Gastrocnemius medialis (tissue), 4 donors: ENCODE results near the gene GABBR2. TPM values are rescaled to one million over a fixed set of nuclear protein-coding genes. Genes with fewer than 3 reads are reported as not detected.

Experiments used
- ATAC-seq, 2 donors: fragments of 150-250 bp; one replicate each; pipeline ENCODE4 v1.9.1; 2016
- DNase-seq, 2 donors: peaks; one replicate each; pipeline ENCODE4 v3.0.0-alpha.2; 2019
- H3K27ac ChIP-seq, 4 donors: fragments of 200-600 bp; sonication (generic); 1 replicate in 1 of 4; 2 replicates in 3 of 4; pipeline ENCODE4 v1.5.1; 2016 to 2018; ENCODE audit warnings: mild to moderate bottlenecking in 2 of 4, moderate library complexity in 1 of 4
- H3K27me3 ChIP-seq, 3 donors: fragments of 200-600 bp; sonication (generic) in 2 of 3; 1 replicate in 1 of 3; 2 replicates in 2 of 3; pipeline versions ENCODE4 v1.5.1 to v1.6.0; 2016 to 2019; ENCODE audit warnings: mild to moderate bottlenecking in 1 of 3, moderate library complexity in 1 of 3
- H3K36me3 ChIP-seq, 2 donors: fragments of 200-600 bp; sonication (generic) in 1 of 2; one replicate each; pipeline ENCODE4 v1.5.1; 2017 to 2018
- H3K4me1 ChIP-seq, 2 donors: fragments of 200-600 bp; sonication (generic) in 1 of 2; one replicate each; pipeline ENCODE4 v1.5.1; 2016 to 2017; ENCODE audit warnings: mild to moderate bottlenecking in 2 of 2
- H3K4me3 ChIP-seq, 4 donors: fragments of 200-600 bp; sonication (generic) in 3 of 4; 1 replicate in 1 of 4; 2 replicates in 3 of 4; pipeline ENCODE4 v1.5.1; 2016 to 2019; ENCODE audit warnings: mild to moderate bottlenecking in 2 of 4
- H3K9me3 ChIP-seq, 3 donors: fragments of 200-600 bp; sonication (generic) in 2 of 3; 1 replicate in 1 of 3; 2 replicates in 2 of 3; pipeline ENCODE4 v1.5.1; 2016 to 2019
- POLR2A ChIP-seq, 2 donors: fragments of 450-650 bp; IDR thresholded peaks; one replicate each; pipeline ENCODE4 v1.6.1; 2017; ENCODE audit warnings: antibody characterized with exemption in 2 of 2, mild to moderate bottlenecking in 2 of 2, moderate library complexity in 2 of 2
- in situ Hi-C, 4 donors: fragments of 200-750 bp; cut with MboI; loops; one replicate each; pipeline versions ENCODE4 v1.15.0 to v1.8.0; 2017; ENCODE audit warnings: low sequenced_read_pairs in 4 of 4
- intact Hi-C: fragments of 100-400 bp; cut with DNase I; formaldehyde crosslinking; loops from one replicate; pipeline ENCODE4 v1.15.1; 2023; ENCODE audit warnings: low total_unique reads
- total RNA-seq, 4 donors: library from RNA; depleted of rRNA; stranded (reverse); fragments of >200 nt; gene quantifications; one replicate each; pipeline versions ENCODE4 v1.1.0 to v1.2.3, GENCODE V29; 2016
- TF ChIP-seq, protein P1 (sequence below), 5 experiments: fragments of 450-650 bp in 3 of 5; fragments of 200-600 bp in 2 of 5; sonication (generic) in 2 of 5; IDR thresholded peaks in 4 of 5; conservative IDR thresholded peaks in 1 of 5; 1 replicate in 4 of 5; 2 replicates in 1 of 5; pipeline ENCODE4 v1.5.1; 2016 to 2019; ENCODE audit warnings: antibody characterized with exemption in 5 of 5, mild to moderate bottlenecking in 3 of 5, moderate library complexity in 3 of 5

GABBR2 gene
- total RNA-seq, 4 donors from 2014 or later, result 0.46 to 0.80 TPM; not detected in 2

DNA sequence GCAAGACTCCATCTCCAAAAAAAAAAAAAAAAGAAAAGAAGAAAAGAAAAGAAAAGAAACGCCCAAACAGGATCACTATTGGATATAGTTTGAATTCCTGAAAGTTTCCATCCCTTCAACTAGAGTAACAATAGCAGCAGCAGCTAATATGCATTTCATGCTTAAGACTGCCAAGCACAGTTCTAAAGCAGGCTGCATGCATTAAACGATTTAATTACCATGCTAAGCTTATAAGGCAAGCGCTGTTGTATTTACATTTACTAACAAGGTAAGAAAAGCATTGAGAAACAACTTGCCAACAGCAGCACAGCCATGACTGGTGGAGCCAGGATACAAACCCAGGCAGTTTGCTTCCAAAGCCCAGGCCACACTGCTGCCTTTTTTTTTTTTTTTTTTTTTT, 466.3 kb downstream of the GABBR2 start:
- no peak for ATAC-seq
- Histone ChIP-seq H3K27me3 (no peaks in the 10 kb centered on the region), H3K36me3 (no peaks in the 10 kb centered on the region), H3K4me3 (no peak overlapping the region), H3K9me3 (no peaks in the 10 kb centered on the region), H3K27ac (no peak overlapping the region), H3K4me1 (no peaks in the 10 kb centered on the region)
- in situ Hi-C loops, result no loop called here
- intact Hi-C loops, result no loop called here
- TF ChIP-seq, protein P1, sequence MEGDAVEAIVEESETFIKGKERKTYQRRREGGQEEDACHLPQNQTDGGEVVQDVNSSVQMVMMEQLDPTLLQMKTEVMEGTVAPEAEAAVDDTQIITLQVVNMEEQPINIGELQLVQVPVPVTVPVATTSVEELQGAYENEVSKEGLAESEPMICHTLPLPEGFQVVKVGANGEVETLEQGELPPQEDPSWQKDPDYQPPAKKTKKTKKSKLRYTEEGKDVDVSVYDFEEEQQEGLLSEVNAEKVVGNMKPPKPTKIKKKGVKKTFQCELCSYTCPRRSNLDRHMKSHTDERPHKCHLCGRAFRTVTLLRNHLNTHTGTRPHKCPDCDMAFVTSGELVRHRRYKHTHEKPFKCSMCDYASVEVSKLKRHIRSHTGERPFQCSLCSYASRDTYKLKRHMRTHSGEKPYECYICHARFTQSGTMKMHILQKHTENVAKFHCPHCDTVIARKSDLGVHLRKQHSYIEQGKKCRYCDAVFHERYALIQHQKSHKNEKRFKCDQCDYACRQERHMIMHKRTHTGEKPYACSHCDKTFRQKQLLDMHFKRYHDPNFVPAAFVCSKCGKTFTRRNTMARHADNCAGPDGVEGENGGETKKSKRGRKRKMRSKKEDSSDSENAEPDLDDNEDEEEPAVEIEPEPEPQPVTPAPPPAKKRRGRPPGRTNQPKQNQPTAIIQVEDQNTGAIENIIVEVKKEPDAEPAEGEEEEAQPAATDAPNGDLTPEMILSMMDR (IDR thresholded peaks at IDR 0.05 in 4 of 5, conservative IDR thresholded peaks at IDR 0.05 in 1 of 5), result no peak
- no peak for TF ChIP-seq POLR2A (IDR thresholded peaks at IDR 0.05)
- no peak for DNase-seq

DNA sequence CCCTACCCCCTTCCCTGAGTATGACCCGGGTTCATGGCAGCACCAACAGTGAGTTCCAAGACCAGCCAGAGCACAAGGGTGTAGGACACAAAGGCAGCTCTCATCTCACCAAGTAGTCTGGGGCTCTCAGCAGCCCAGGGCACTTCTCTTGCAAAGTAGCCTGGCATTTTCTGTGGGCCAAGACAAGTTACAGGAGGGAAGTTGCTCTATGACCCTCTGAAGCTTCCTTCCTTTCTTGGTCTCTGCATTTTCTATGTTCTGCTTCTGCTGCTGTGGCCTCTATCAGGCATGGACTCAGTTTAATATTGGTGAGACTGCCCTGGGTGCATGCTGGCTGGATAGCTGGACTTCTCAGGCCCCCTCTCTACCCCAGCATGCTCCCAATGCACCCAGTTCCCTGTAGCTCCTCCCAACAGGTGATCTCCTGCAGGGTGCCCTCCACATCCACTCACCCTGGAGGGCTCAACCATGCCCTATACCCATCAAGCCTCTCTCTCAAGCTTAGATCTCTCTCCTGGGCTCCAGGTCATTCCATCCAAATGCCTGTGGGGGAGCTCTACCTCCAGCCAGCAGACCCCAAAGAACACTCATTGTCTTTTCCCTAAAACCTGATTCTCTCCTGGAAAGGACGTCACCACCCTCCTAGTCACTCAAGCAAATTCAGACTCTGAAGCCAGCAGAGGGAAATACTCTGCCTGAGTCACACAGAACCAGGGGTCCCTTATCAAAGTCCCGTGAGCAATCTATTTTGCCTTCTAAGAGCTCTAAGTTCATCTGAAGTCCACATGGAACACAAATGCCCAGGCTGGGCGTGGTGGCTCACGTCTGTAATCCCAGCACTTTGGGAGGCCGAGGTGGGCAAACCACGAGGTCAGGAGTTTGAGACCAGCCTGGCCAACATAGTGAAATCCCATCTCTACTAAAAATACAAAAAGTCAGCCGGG, 467.1 kb downstream of the GABBR2 start:
- DNase-seq (no peak), ATAC-seq (no peak)
- no peak overlapping the region for H3K27ac ChIP-seq
- intact Hi-C loops (no loop called here), in situ Hi-C loops (no loop called here)
- H3K9me3 ChIP-seq, result no peaks in the 10 kb centered on the region
- no peaks in the 10 kb centered on the region for H3K36me3 ChIP-seq
- H3K4me1 ChIP-seq, result no peaks in the 10 kb centered on the region
- TF ChIP-seq, protein P1 (IDR thresholded peaks at IDR 0.05 in 4 of 5, conservative IDR thresholded peaks at IDR 0.05 in 1 of 5), result no peak
- TF ChIP-seq POLR2A (IDR thresholded peaks at IDR 0.05), result no peak
- H3K27me3 ChIP-seq, result no peaks in the 10 kb centered on the region
- H3K4me3 ChIP-seq, result no peak overlapping the region

DNA sequence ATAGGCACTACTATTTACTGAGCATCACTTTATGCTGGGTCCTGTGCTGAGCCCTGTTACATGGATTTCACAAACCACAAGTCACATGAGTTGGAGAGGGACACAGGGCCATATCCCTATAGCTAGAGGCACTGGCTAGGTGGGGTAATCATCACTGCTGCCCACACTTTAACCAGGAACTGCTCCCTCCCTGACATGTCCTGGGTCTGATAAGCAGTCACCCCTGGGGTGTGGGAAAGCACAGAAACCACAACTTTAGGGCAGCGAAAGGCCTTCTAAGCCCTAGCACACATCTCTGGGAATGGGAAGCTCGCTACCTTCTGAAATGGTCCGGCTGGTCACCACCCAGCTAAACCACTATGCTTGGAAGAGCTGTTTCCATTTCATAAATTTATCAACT, 468.3 kb downstream of the GABBR2 start:
- TF ChIP-seq POLR2A (IDR thresholded peaks at IDR 0.05), result no peak
- TF ChIP-seq, protein P1 (IDR thresholded peaks at IDR 0.05 in 4 of 5, conservative IDR thresholded peaks at IDR 0.05 in 1 of 5), result no peak
- H3K27ac ChIP-seq, result no peak overlapping the region
- DNase-seq, result no peak
- no peaks in the 10 kb centered on the region for H3K9me3 ChIP-seq
- no peaks in the 10 kb centered on the region for H3K4me1 ChIP-seq
- intact Hi-C loops, result no loop called here
- H3K27me3 ChIP-seq, result no peaks in the 10 kb centered on the region
- in situ Hi-C loops, result no loop called here
- ATAC-seq, result no peak
- H3K4me3 ChIP-seq, result no peak overlapping the region
- H3K36me3 ChIP-seq, result no peaks in the 10 kb centered on the region

Other genes with a start within 250 kb of the GABBR2 start
- gene ANKS6, start 87.6 kb upstream of the GABBR2 start, total RNA-seq, result 1 to 10 TPM; 3.9 to 7.0 (median 4.4) TPM
- 1 to 10 TPM in 2 of 4 donors, under 1 TPM in 2; 0.55 to 1.6 (median 1.1) TPM for gene GALNT12, start 98.7 kb upstream of the GABBR2 start, total RNA-seq
- 1 to 10 TPM; 4.0 to 7.8 (median 6.8) TPM for gene COL15A1, start 235.0 kb upstream of the GABBR2 start, total RNA-seq